ENCODE results near the gene IRF2BPL.

The IRF2BPL gene

GRCh38 chr14:77053046-77053841 is 24.7 kb upstream of the IRF2BPL start:
- peak; percentile 80 for DNase-seq

GRCh38 chr14:77052281-77053044 is 24.0 kb upstream of the IRF2BPL start:
- no peak for DNase-seq

GRCh38 chr14:77051116-77051515 is 22.6 kb upstream of the IRF2BPL start:
- DNase-seq: no peak

GRCh38 chr14:77046721-77047120 is 18.2 kb upstream of the IRF2BPL start:
- no peak for DNase-seq

GRCh38 chr14:77045238-77046162 is 17.0 kb upstream of the IRF2BPL start:
- DNase-seq: no peak

- DNase-seq: no peak
Measured at GRCh38 chr14:77044783-77045237, 16.3 kb upstream of the IRF2BPL start.

GRCh38 chr14:77043984-77044485 is 15.5 kb upstream of the IRF2BPL start:
- no peak for DNase-seq

- no peak for DNase-seq
Measured at GRCh38 chr14:77043177-77043983, 14.9 kb upstream of the IRF2BPL start.

GRCh38 chr14:77041881-77042545 is 13.5 kb upstream of the IRF2BPL start:
- DNase-seq: no peak

- DNase-seq: no peak
Measured at GRCh38 chr14:77040741-77041653, 12.5 kb upstream of the IRF2BPL start.

GRCh38 chr14:77040059-77040740 is 11.7 kb upstream of the IRF2BPL start:
- peak; percentile 94 for DNase-seq

GRCh38 chr14:77039285-77040058 is 11.0 kb upstream of the IRF2BPL start:
- no peak for DNase-seq

GRCh38 chr14:77037938-77038568 is 9.5 kb upstream of the IRF2BPL start:
- DNase-seq: peak; percentile 53

GRCh38 chr14:77037215-77037937 is 8.9 kb upstream of the IRF2BPL start:
- DNase-seq: no peak

- DNase-seq: no peak
Measured at GRCh38 chr14:77036484-77037214, 8.1 kb upstream of the IRF2BPL start.

GRCh38 chr14:77035267-77035666 is 6.8 kb upstream of the IRF2BPL start:
- DNase-seq: no peak
